ENCODE data around the gene SPDYE8.
"Not testable (repeated sequence)": the region's sequence is repeated elsewhere in the genome, so short reads cannot be mapped to it uniquely, and the experiment has no call there.

DNA sequence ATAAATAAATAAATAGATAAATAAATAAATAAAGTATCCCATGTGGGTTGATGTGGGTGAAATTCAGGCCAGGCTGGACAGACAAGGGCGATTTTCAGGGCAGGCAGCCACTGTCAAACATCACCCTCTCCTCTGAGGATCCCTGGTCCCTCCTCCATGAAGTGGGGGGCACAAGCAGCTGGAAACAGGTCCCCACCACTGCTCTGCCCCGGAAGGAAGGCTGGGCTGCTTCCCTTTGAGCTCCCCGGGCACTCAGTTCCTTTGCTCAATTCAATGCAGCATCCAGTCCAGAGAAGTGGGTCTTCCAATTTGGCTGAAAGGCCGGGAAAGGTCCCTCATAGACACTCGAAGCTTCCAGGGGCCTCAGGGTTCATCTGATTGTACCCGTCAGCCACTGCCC lies 49.2 kb downstream of the SPDYE8 start:
- TF ChIP-seq, protein P1, sequence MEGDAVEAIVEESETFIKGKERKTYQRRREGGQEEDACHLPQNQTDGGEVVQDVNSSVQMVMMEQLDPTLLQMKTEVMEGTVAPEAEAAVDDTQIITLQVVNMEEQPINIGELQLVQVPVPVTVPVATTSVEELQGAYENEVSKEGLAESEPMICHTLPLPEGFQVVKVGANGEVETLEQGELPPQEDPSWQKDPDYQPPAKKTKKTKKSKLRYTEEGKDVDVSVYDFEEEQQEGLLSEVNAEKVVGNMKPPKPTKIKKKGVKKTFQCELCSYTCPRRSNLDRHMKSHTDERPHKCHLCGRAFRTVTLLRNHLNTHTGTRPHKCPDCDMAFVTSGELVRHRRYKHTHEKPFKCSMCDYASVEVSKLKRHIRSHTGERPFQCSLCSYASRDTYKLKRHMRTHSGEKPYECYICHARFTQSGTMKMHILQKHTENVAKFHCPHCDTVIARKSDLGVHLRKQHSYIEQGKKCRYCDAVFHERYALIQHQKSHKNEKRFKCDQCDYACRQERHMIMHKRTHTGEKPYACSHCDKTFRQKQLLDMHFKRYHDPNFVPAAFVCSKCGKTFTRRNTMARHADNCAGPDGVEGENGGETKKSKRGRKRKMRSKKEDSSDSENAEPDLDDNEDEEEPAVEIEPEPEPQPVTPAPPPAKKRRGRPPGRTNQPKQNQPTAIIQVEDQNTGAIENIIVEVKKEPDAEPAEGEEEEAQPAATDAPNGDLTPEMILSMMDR (IDR thresholded peaks at IDR 0.05; ENCODE audit: extremely low read depth in 1 of 2, insufficient read depth in 1 of 2, low read depth in 1 of 2, low read length in 2 of 2), result not testable (repeated sequence)
- not testable (repeated sequence) for TF ChIP-seq EZH2 (IDR thresholded peaks at IDR 0.05; ENCODE audit: borderline replicate concordance, low read depth, low read length, severe bottlenecking); POLR2A (IDR thresholded peaks at IDR 0.05; ENCODE audit: low read depth, low read length); POLR2AphosphoS5 (IDR thresholded peaks at IDR 0.05; ENCODE audit: insufficient read depth, low read depth, low read length); MYC (IDR thresholded peaks at IDR 0.05; ENCODE audit: low read depth, low read length); JUN (IDR thresholded peaks at IDR 0.05; ENCODE audit: borderline replicate concordance, insufficient read depth, insufficient read length, low read depth); FOS (IDR thresholded peaks at IDR 0.05; ENCODE audit: borderline replicate concordance, insufficient read depth, low read length)
- TF ChIP-seq, protein P2, sequence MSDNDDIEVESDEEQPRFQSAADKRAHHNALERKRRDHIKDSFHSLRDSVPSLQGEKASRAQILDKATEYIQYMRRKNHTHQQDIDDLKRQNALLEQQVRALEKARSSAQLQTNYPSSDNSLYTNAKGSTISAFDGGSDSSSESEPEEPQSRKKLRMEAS (IDR thresholded peaks at IDR 0.05; ENCODE audit: insufficient read depth, insufficient read length), result not testable (repeated sequence)

Measured in endothelial cell of umbilical vein (primary cell).